ENCODE measurements around the gene CD81.
A peak's percentile ranks its signal among the peaks of the same experiment; 100 is the strongest.
"Not testable (repeated sequence)": the region's sequence is repeated elsewhere in the genome, so short reads cannot be mapped to it uniquely, and the experiment has no call there.

The CD81 gene
- total RNA-seq: 214 to 559 (median 374) reads per million in 18 experiments

GRCh38 chr11:2376751-2377451, at the start of gene CD81:
TSS of gene CD81 (plus strand) at chr11:2377310. CDS start at chr11:2377550, 240 bp downstream.
- peak; percentile 25 to 61 for DNase-seq

GRCh38 chr11:2328021-2328420, 49.1 kb upstream of the CD81 start:
- no peak for DNase-seq

- no peak for DNase-seq
Observed at GRCh38 chr11:2328656-2329354, 48.3 kb upstream of the CD81 start.

- DNase-seq: no peak
Observed at GRCh38 chr11:2329551-2329950, 47.6 kb upstream of the CD81 start.

- DNase-seq: no peak
Observed at GRCh38 chr11:2330696-2331095, 46.4 kb upstream of the CD81 start.

- no peak for DNase-seq
Observed at GRCh38 chr11:2331404-2331803, 45.7 kb upstream of the CD81 start.

- DNase-seq: not testable (repeated sequence)
Observed at GRCh38 chr11:2332569-2332968, 44.5 kb upstream of the CD81 start.

- DNase-seq: not testable (repeated sequence)
Observed at GRCh38 chr11:2333486-2334205, 43.5 kb upstream of the CD81 start.

GRCh38 chr11:2335286-2335685, 41.8 kb upstream of the CD81 start:
- DNase-seq: not testable (repeated sequence)

GRCh38 chr11:2338760-2339159, 38.4 kb upstream of the CD81 start:
- not testable (repeated sequence) for DNase-seq

GRCh38 chr11:2342557-2342956, 34.6 kb upstream of the CD81 start:
- DNase-seq: no peak

- DNase-seq: no peak
Observed at GRCh38 chr11:2342981-2343380, 34.1 kb upstream of the CD81 start.

GRCh38 chr11:2343502-2343901, 33.6 kb upstream of the CD81 start:
- no peak for DNase-seq

GRCh38 chr11:2345050-2345449, 32.1 kb upstream of the CD81 start:
- DNase-seq: no peak

GRCh38 chr11:2346014-2346413, 31.1 kb upstream of the CD81 start:
- no peak for DNase-seq

GRCh38 chr11:2346586-2347307, 30.4 kb upstream of the CD81 start:
- DNase-seq: no peak

GRCh38 chr11:2347308-2347830, 29.7 kb upstream of the CD81 start:
- DNase-seq: no peak

- DNase-seq: no peak
Observed at GRCh38 chr11:2348986-2349385, 28.1 kb upstream of the CD81 start.

- DNase-seq: no peak
Observed at GRCh38 chr11:2351701-2352100, 25.4 kb upstream of the CD81 start.

GRCh38 chr11:2352420-2352819, 24.7 kb upstream of the CD81 start:
- no peak for DNase-seq

- DNase-seq: no peak
Observed at GRCh38 chr11:2355000-2355644, 22.0 kb upstream of the CD81 start.

GRCh38 chr11:2357246-2357645, 19.9 kb upstream of the CD81 start:
- no peak for DNase-seq

Measured in inflammatory macrophage (primary cell).